ENCODE results near the gene HOXC5. TPM values are rescaled to one million over a fixed set of nuclear protein-coding genes. Genes with fewer than 3 reads are reported as not detected.

The HOXC5 gene
- total RNA-seq, 1 experiment from 2014 or later = 5.0 TPM

GRCh38 chr12:54049108-54049507 lies 16.3 kb downstream of the HOXC5 start:
- CTCF ChIA-PET = no interaction called here
- no peak for DNase-seq (ENCODE audit: low read depth, low spot score)
- no peak overlapping the region for H3K4me3 ChIP-seq (ENCODE audit: low read depth in 2 of 2, low read length in 2 of 2)
- TF ChIP-seq, protein P1, sequence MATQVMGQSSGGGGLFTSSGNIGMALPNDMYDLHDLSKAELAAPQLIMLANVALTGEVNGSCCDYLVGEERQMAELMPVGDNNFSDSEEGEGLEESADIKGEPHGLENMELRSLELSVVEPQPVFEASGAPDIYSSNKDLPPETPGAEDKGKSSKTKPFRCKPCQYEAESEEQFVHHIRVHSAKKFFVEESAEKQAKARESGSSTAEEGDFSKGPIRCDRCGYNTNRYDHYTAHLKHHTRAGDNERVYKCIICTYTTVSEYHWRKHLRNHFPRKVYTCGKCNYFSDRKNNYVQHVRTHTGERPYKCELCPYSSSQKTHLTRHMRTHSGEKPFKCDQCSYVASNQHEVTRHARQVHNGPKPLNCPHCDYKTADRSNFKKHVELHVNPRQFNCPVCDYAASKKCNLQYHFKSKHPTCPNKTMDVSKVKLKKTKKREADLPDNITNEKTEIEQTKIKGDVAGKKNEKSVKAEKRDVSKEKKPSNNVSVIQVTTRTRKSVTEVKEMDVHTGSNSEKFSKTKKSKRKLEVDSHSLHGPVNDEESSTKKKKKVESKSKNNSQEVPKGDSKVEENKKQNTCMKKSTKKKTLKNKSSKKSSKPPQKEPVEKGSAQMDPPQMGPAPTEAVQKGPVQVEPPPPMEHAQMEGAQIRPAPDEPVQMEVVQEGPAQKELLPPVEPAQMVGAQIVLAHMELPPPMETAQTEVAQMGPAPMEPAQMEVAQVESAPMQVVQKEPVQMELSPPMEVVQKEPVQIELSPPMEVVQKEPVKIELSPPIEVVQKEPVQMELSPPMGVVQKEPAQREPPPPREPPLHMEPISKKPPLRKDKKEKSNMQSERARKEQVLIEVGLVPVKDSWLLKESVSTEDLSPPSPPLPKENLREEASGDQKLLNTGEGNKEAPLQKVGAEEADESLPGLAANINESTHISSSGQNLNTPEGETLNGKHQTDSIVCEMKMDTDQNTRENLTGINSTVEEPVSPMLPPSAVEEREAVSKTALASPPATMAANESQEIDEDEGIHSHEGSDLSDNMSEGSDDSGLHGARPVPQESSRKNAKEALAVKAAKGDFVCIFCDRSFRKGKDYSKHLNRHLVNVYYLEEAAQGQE (IDR thresholded peaks at IDR 0.05; ENCODE audit: insufficient read depth in 1 of 2, low read depth in 2 of 2, low read length in 1 of 2) = no peak
- TF ChIP-seq POLR2AphosphoS5 (IDR thresholded peaks at IDR 0.05; ENCODE audit: low read depth, low read length) (no peak), CTCF (IDR thresholded peaks at IDR 0.05) (no peak), SIN3A (IDR thresholded peaks at IDR 0.05; ENCODE audit: borderline replicate concordance, insufficient read depth, low read depth, low read length) (no peak), TCF7L2 (IDR thresholded peaks at IDR 0.05; ENCODE audit: low read depth, low read length) (no peak)
- H3K36me3 ChIP-seq (ENCODE audit: control insufficient read depth, insufficient read depth, low read length) = no peaks in the 10 kb centered on the region
- POLR2A ChIA-PET = no interaction called here
- H3K27ac ChIP-seq (ENCODE audit: low read length) = no peak overlapping the region
- intact Hi-C loops (cut with micrococcal nuclease; ENCODE audit: unreplicated experiment) (no loop called here), in situ Hi-C loops (cut with HindIII; ENCODE audit: low pct_unique_long_range_greater_than_20kb, low sequenced_read_pairs) (no loop called here)
- BruUV-seq (replicated peaks) = no TSS peak
- H3K9me3 ChIP-seq (ENCODE audit: control insufficient read depth, insufficient read depth, low read depth, low read length) = no peaks in the 10 kb centered on the region
- no peaks in the 10 kb centered on the region for H3K27me3 ChIP-seq (ENCODE audit: control insufficient read depth, insufficient read depth, low read length)
- ATAC-seq = no peak
- peaks cover 76% of the 10 kb centered on the region for H3K4me1 ChIP-seq (ENCODE audit: control insufficient read depth, insufficient read depth, low read length)

- Histone ChIP-seq H3K27ac (ENCODE audit: low read length) (no peak overlapping the region), H3K4me3 (ENCODE audit: low read depth in 2 of 2, low read length in 2 of 2) (no peak overlapping the region), H3K9me3 (ENCODE audit: control insufficient read depth, insufficient read depth, low read depth, low read length) (no peaks in the 10 kb centered on the region), H3K36me3 (ENCODE audit: control insufficient read depth, insufficient read depth, low read length) (no peaks in the 10 kb centered on the region), H3K27me3 (ENCODE audit: control insufficient read depth, insufficient read depth, low read length) (no peaks in the 10 kb centered on the region), H3K4me1 (ENCODE audit: control insufficient read depth, insufficient read depth, low read length) (peaks cover 70% of the 10 kb centered on the region)
- ATAC-seq (no peak), DNase-seq (ENCODE audit: low read depth, low spot score) (no peak)
- intact Hi-C loops (cut with micrococcal nuclease; ENCODE audit: unreplicated experiment) = no loop called here
- in situ Hi-C loops (cut with HindIII; ENCODE audit: low pct_unique_long_range_greater_than_20kb, low sequenced_read_pairs) = no loop called here
- ChIA-PET CTCF (interaction anchor here (0.8 to 1.1 kb wide), 2 partner anchors 12 to 142 kb away, joined by 3 to 4 read pairs; no protein-coding TSS in a partner anchor), POLR2A (interaction anchor here (0.7 kb wide), 2 partner anchors 121 to 141 kb away, joined by 3 to 6 read pairs; no protein-coding TSS in a partner anchor)
- BruUV-seq (replicated peaks) = no TSS peak
- no peak for TF ChIP-seq POLR2AphosphoS5 (IDR thresholded peaks at IDR 0.05; ENCODE audit: low read depth, low read length)
- no peak for TF ChIP-seq CTCF (IDR thresholded peaks at IDR 0.05)
- no peak for TF ChIP-seq TCF7L2 (IDR thresholded peaks at IDR 0.05; ENCODE audit: low read depth, low read length)
- TF ChIP-seq SIN3A (IDR thresholded peaks at IDR 0.05; ENCODE audit: borderline replicate concordance, insufficient read depth, low read depth, low read length) = no peak
- TF ChIP-seq, protein P1 (IDR thresholded peaks at IDR 0.05; ENCODE audit: insufficient read depth in 1 of 2, low read depth in 2 of 2, low read length in 1 of 2) = no peak
These were observed 17.6 kb downstream of the HOXC5 start for GRCh38 chr12:54050482-54050810.

All from Panc1 (cell line).